ENCODE results near the gene ABHD18. TPM values are rescaled to one million over a fixed set of nuclear protein-coding genes. Genes with fewer than 3 reads are reported as not detected.
"Not testable (repeated sequence)": the region's sequence is repeated elsewhere in the genome, so short reads cannot be mapped to it uniquely, and the experiment has no call there.

Gene ABHD18
- total RNA-seq, 2 donors from 2014 or later, result 17.1 to 18.5 TPM

GRCh38 chr4:128029907-128030306 lies 64.7 kb downstream of the ABHD18 start:
- Histone ChIP-seq H3K9ac (ENCODE audit: extremely low read depth, low read length, poor library complexity, severe bottlenecking) (no peak overlapping the region), H3K27me3 (ENCODE audit: control insufficient read depth, insufficient read depth, low read length, poor library complexity, severe bottlenecking) (no peaks in the 10 kb centered on the region), H3K36me3 (ENCODE audit: control insufficient read depth, insufficient read depth, low read length) (peaks cover 30% of the 10 kb centered on the region), H3K9me3 (ENCODE audit: control insufficient read depth, low read length) (no peaks in the 10 kb centered on the region), H3K4me3 (ENCODE audit: low read length) (no peak overlapping the region), H3K27ac (ENCODE audit: low read depth, low read length) (no peak overlapping the region), H3K4me1 (ENCODE audit: control insufficient read depth, insufficient read depth, low read length) (no peaks in the 10 kb centered on the region)
- Mint-ChIP-seq H3K4me3 (no peak overlapping the region), H3K9me3 (no peaks in the 10 kb centered on the region), H3K4me1 (no peaks in the 10 kb centered on the region), H3K36me3 (ENCODE audit: low read depth) (peaks cover 36% of the 10 kb centered on the region), H3K27ac (no peak overlapping the region), H3K27me3 (ENCODE audit: insufficient read depth) (no peaks in the 10 kb centered on the region)
- TF ChIP-seq CTCF (conservative IDR thresholded peaks at IDR 0.05), result no peak
- WGBS, 2 experiments (ENCODE audit: insufficient coverage in 1 of 2, insufficient read length in 1 of 2), result 98 to 100% methylated on average over 1 to 4 of the region's 4 CpGs
- no peak for DNase-seq

- H3K9me3 Mint-ChIP-seq, result no peaks in the 10 kb centered on the region
- Histone ChIP-seq H3K9me3 (ENCODE audit: control insufficient read depth, low read length) (no peaks in the 10 kb centered on the region), H3K9ac (ENCODE audit: extremely low read depth, low read length, poor library complexity, severe bottlenecking) (no peak overlapping the region), H3K36me3 (ENCODE audit: control insufficient read depth, insufficient read depth, low read length) (peaks cover 22% of the 10 kb centered on the region), H3K4me3 (ENCODE audit: low read length) (no peak overlapping the region), H3K27ac (ENCODE audit: low read depth, low read length) (no peak overlapping the region), H3K27me3 (ENCODE audit: control insufficient read depth, insufficient read depth, low read length, poor library complexity, severe bottlenecking) (no peaks in the 10 kb centered on the region), H3K4me1 (ENCODE audit: control insufficient read depth, insufficient read depth, low read length) (no peaks in the 10 kb centered on the region)
- H3K4me3 Mint-ChIP-seq, result no peak overlapping the region
- DNase-seq, result no peak
- H3K4me1 Mint-ChIP-seq, result no peaks in the 10 kb centered on the region
- H3K27me3 Mint-ChIP-seq (ENCODE audit: insufficient read depth), result no peaks in the 10 kb centered on the region
- H3K27ac Mint-ChIP-seq, result no peak overlapping the region
- 96% methylated on average over 2 of the region's 3 CpGs; no CpG with 5 or more reads in 1 of the 2 experiments for WGBS, 2 experiments (ENCODE audit: insufficient coverage in 1 of 2, insufficient read length in 1 of 2)
- no peak for TF ChIP-seq CTCF (conservative IDR thresholded peaks at IDR 0.05)
- H3K36me3 Mint-ChIP-seq (ENCODE audit: low read depth), result peaks cover 25% of the 10 kb centered on the region
Measured at GRCh38 chr4:128031756-128032384, 66.7 kb downstream of the ABHD18 start.

- H3K9me3 ChIP-seq (ENCODE audit: control insufficient read depth, low read length), result no peaks in the 10 kb centered on the region
- Mint-ChIP-seq H3K4me3 (no peak overlapping the region), H3K36me3 (ENCODE audit: low read depth) (no peaks in the 10 kb centered on the region), H3K27me3 (ENCODE audit: insufficient read depth) (no peaks in the 10 kb centered on the region), H3K9me3 (no peaks in the 10 kb centered on the region), H3K27ac (no peak overlapping the region), H3K4me1 (no peaks in the 10 kb centered on the region)
- no peak overlapping the region for H3K4me3 ChIP-seq (ENCODE audit: low read length)
- H3K27me3 ChIP-seq (ENCODE audit: control insufficient read depth, insufficient read depth, low read length, poor library complexity, severe bottlenecking), result no peaks in the 10 kb centered on the region
- no peak overlapping the region for H3K9ac ChIP-seq (ENCODE audit: extremely low read depth, low read length, poor library complexity, severe bottlenecking)
- no peaks in the 10 kb centered on the region for H3K4me1 ChIP-seq (ENCODE audit: control insufficient read depth, insufficient read depth, low read length)
- H3K27ac ChIP-seq (ENCODE audit: low read depth, low read length), result no peak overlapping the region
- TF ChIP-seq CTCF (conservative IDR thresholded peaks at IDR 0.05), result no peak
- no peaks in the 10 kb centered on the region for H3K36me3 ChIP-seq (ENCODE audit: control insufficient read depth, insufficient read depth, low read length)
- 95 to 100% methylated on average over 1 of the region's 1 CpG for WGBS, 2 experiments (ENCODE audit: insufficient coverage in 1 of 2, insufficient read length in 1 of 2)
- DNase-seq, result no peak
Measured at GRCh38 chr4:128039568-128039967, 74.4 kb downstream of the ABHD18 start.

GRCh38 chr4:128047019-128047418 lies 81.8 kb downstream of the ABHD18 start:
- not testable (repeated sequence) for H3K27me3 Mint-ChIP-seq (ENCODE audit: insufficient read depth); DNase-seq; H3K4me3 ChIP-seq (ENCODE audit: low read length); H3K9me3 Mint-ChIP-seq; H3K36me3 Mint-ChIP-seq (ENCODE audit: low read depth); H3K4me1 Mint-ChIP-seq; H3K4me1 ChIP-seq (ENCODE audit: control insufficient read depth, insufficient read depth, low read length); H3K27ac Mint-ChIP-seq; H3K9me3 ChIP-seq (ENCODE audit: control insufficient read depth, low read length); H3K9ac ChIP-seq (ENCODE audit: extremely low read depth, low read length, poor library complexity, severe bottlenecking); H3K27me3 ChIP-seq (ENCODE audit: control insufficient read depth, insufficient read depth, low read length, poor library complexity, severe bottlenecking); H3K4me3 Mint-ChIP-seq; H3K27ac ChIP-seq (ENCODE audit: low read depth, low read length); H3K36me3 ChIP-seq (ENCODE audit: control insufficient read depth, insufficient read depth, low read length)
- 93 to 100% methylated on average over 1 to 8 of the region's 9 CpGs for WGBS, 2 experiments (ENCODE audit: insufficient coverage in 1 of 2, insufficient read length in 1 of 2)

- H3K27me3 ChIP-seq (ENCODE audit: control insufficient read depth, insufficient read depth, low read length, poor library complexity, severe bottlenecking); H3K4me1 ChIP-seq (ENCODE audit: control insufficient read depth, insufficient read depth, low read length); H3K27ac ChIP-seq (ENCODE audit: low read depth, low read length); H3K36me3 Mint-ChIP-seq (ENCODE audit: low read depth); H3K4me1 Mint-ChIP-seq; H3K9ac ChIP-seq (ENCODE audit: extremely low read depth, low read length, poor library complexity, severe bottlenecking); H3K36me3 ChIP-seq (ENCODE audit: control insufficient read depth, insufficient read depth, low read length); H3K27me3 Mint-ChIP-seq (ENCODE audit: insufficient read depth); H3K9me3 ChIP-seq (ENCODE audit: control insufficient read depth, low read length); H3K4me3 ChIP-seq (ENCODE audit: low read length); H3K9me3 Mint-ChIP-seq; H3K27ac Mint-ChIP-seq; H3K4me3 Mint-ChIP-seq; DNase-seq: not testable (repeated sequence)
- 96 to 98% methylated on average over 8 to 34 of the region's 34 CpGs for WGBS, 2 experiments (ENCODE audit: insufficient coverage in 1 of 2, insufficient read length in 1 of 2)
Measured at GRCh38 chr4:128047514-128047913, 82.3 kb downstream of the ABHD18 start.
